Measurements from ENCODE around the gene FRMPD4.

FRMPD4 gene

DNA sequence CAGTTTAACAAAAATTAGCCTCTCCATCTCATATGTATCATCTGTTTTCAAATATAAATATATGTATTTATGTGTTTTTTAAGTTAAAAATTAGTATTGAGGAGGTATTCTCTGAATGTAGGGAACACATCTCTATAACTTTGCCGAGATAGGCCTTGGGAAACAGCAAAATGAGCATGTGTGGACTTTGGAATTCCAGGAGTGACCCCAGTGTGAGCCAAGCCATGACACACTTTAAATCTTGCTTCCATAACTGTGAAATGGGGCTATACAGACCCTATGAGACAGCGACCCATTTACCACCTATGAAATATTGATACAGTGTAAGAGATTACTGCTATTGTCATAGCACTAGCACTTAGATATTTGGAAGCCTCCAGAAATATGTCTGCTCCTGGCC is 58.8 kb downstream of the FRMPD4 start:
- TF ChIP-seq, protein P1, sequence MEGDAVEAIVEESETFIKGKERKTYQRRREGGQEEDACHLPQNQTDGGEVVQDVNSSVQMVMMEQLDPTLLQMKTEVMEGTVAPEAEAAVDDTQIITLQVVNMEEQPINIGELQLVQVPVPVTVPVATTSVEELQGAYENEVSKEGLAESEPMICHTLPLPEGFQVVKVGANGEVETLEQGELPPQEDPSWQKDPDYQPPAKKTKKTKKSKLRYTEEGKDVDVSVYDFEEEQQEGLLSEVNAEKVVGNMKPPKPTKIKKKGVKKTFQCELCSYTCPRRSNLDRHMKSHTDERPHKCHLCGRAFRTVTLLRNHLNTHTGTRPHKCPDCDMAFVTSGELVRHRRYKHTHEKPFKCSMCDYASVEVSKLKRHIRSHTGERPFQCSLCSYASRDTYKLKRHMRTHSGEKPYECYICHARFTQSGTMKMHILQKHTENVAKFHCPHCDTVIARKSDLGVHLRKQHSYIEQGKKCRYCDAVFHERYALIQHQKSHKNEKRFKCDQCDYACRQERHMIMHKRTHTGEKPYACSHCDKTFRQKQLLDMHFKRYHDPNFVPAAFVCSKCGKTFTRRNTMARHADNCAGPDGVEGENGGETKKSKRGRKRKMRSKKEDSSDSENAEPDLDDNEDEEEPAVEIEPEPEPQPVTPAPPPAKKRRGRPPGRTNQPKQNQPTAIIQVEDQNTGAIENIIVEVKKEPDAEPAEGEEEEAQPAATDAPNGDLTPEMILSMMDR (IDR thresholded peaks at IDR 0.05; ENCODE audit: extremely low read depth, insufficient read depth, missing control alignments), result no peak
- DNase-seq (ENCODE audit: low spot score), result no peak
- in situ Hi-C loops (cut with MboI; ENCODE audit: low pct_unique_long_range_greater_than_20kb, low sequenced_read_pairs, unreplicated experiment), result no loop called here

DNA sequence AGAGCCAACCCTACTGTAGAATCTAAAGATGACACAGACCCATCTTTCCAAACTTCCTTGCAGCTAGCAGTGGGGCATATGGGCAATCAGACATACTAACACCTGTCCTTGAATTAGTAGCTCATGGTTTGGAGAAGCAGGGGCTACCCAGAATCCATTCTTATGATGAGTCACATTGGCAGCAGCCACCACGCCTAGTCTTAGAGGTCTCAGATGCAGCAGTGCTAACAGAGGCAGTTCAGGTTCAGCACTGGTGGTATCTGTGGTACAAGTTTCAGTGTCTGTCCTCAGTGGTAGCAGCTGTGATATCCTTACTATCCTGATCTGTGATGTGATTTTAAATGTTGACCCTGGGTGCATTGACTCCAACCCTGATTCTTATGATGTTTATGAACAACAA is 68.1 kb downstream of the FRMPD4 start:
- no peak for DNase-seq (ENCODE audit: low spot score)
- TF ChIP-seq, protein P1 (IDR thresholded peaks at IDR 0.05; ENCODE audit: extremely low read depth, insufficient read depth, missing control alignments), result no peak
- in situ Hi-C loops (cut with MboI; ENCODE audit: low pct_unique_long_range_greater_than_20kb, low sequenced_read_pairs, unreplicated experiment), result no loop called here

DNA sequence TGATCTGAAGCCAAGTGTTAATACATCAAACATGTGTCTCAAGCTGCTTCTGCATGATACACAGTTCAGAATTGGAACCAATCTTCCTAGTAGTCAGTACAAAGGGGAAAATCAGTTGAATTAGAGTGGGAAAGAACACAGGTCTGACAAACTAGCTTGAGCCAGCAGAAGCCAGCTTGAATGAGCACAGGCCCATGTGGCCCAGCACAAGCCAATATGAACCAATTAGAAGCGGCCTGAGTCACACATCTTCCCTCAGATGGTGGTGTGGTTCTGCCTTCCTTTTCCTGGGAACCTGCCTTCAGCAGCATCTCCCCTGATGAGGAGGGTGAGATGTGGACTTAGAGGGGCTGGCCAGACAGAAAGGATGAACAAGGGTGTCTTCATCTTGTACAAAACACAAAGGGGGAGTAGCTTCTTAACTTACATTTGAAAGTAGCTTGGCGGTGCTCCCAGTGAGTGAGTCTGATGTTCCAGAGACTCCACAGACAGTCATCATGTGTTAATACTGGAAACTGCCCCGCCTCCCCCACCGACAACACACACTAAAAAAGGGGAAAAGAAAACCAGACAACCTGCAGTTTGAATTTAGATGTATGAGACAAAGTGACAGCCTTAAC is 72.0 kb downstream of the FRMPD4 start:
- DNase-seq (ENCODE audit: low spot score), result no peak
- in situ Hi-C loops (cut with MboI; ENCODE audit: low pct_unique_long_range_greater_than_20kb, low sequenced_read_pairs, unreplicated experiment), result no loop called here
- TF ChIP-seq, protein P1 (IDR thresholded peaks at IDR 0.05; ENCODE audit: extremely low read depth, insufficient read depth, missing control alignments), result no peak

DNA sequence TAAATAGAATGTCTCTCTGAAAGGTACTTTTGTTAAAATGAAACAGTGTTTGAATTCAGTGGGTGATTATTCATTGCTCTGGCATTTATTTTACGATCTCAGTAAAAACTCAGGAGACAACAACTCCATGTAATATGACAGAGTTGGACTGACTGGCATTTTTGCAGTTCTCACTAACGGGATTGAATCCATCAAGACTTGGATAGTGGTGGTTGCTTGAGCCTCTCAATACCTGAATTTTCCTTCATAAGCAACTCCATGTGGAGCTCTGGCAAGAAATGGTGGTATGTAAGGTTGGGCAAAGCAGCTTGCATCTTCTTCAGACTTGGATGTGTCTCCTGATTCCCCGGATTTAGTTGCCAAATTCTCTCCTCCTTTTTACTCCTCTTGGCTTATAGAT is 72.7 kb downstream of the FRMPD4 start:
- DNase-seq (ENCODE audit: low spot score), result no peak
- TF ChIP-seq, protein P1 (IDR thresholded peaks at IDR 0.05; ENCODE audit: extremely low read depth, insufficient read depth, missing control alignments), result no peak
- in situ Hi-C loops (cut with MboI; ENCODE audit: low pct_unique_long_range_greater_than_20kb, low sequenced_read_pairs, unreplicated experiment), result no loop called here

DNA sequence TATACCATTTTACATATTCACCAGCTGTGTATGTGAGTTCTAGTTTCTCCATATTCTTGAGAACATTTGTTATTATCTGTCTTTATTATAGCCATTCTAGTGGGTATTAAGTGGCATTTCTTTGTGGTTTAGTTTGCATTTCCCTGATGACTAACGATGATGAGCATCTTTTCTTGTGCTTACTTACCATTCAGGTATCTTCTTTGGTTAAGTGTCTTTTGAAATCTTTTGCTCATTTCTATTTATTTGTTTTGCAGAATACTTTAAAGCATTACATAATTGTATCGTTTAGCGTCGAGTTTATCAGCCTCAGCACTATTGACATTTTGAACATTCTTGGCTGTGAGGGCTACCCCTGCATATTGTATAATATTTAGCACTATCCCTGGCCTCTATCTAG is 85.4 kb downstream of the FRMPD4 start:
- no peak for DNase-seq (ENCODE audit: low spot score)
- TF ChIP-seq, protein P1 (IDR thresholded peaks at IDR 0.05; ENCODE audit: extremely low read depth, insufficient read depth, missing control alignments), result no peak
- in situ Hi-C loops (cut with MboI; ENCODE audit: low pct_unique_long_range_greater_than_20kb, low sequenced_read_pairs, unreplicated experiment), result no loop called here

DNA sequence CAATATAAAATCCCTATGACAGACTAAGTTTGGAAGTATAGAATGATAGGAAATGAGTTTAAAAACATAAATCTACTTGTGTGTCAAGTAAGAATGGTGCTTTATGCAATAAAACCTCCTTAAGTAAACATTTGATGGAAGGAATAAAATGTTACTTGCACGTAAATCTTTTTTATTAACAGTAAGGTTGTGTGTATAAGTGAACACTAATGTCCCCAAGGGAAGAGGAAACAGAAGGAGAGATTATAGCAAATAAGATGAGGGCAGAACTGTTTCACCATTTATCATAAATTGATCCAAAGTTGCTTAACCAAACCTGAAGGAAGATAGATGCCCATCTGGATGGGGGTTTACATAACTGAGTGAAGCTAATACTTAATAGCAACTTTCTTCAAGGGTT is 86.8 kb downstream of the FRMPD4 start:
- DNase-seq (ENCODE audit: low spot score), result no peak
- TF ChIP-seq, protein P1 (IDR thresholded peaks at IDR 0.05; ENCODE audit: extremely low read depth, insufficient read depth, missing control alignments), result no peak
- in situ Hi-C loops (cut with MboI; ENCODE audit: low pct_unique_long_range_greater_than_20kb, low sequenced_read_pairs, unreplicated experiment), result no loop called here
